Measurements from ENCODE around the gene SF3A2.

- TF ChIP-seq CTCF (IDR thresholded peaks at IDR 0.05) (no peak), POLR2A (IDR thresholded peaks at IDR 0.05) (no peak), EP300 (IDR thresholded peaks at IDR 0.05) (no peak)
Observed at GRCh38 chr19:2249880-2250765, 13.5 kb downstream of the SF3A2 start.

All from sigmoid colon (tissue), 4 donors.